ENCODE data around the gene SRSF6. TPM values are rescaled to one million over a fixed set of nuclear protein-coding genes. Genes with fewer than 3 reads are reported as not detected.
A peak's percentile ranks its signal among the peaks of the same experiment; 100 is the strongest.
"Not testable (repeated sequence)": the region's sequence is repeated elsewhere in the genome, so short reads cannot be mapped to it uniquely, and the experiment has no call there.

The SRSF6 gene
- total and polyA plus RNA-seq, 9 donors: 72.5 to 181 (median 150) TPM

- Histone ChIP-seq H3K9me3 (replicated peaks; ENCODE audit: control insufficient read depth, low read depth, low read length) (no peaks in the 10 kb centered on the region), H3K36me3 (ENCODE audit: control insufficient read depth, insufficient read depth, low read length) (no peaks in the 10 kb centered on the region), H3K4me3 (ENCODE audit: low read length) (no peak overlapping the region), H3K27me3 (ENCODE audit: control insufficient read depth, insufficient read depth, low read length) (peaks cover 2% of the 10 kb centered on the region), H3K4me1 (ENCODE audit: control insufficient read depth, insufficient read depth, low read length) (no peaks in the 10 kb centered on the region), H3K27ac (ENCODE audit: low read length) (no peak overlapping the region)
- DNase-seq: no peak
- WGBS (ENCODE audit: insufficient coverage): 67% methylated on average over 5 of the region's 6 CpGs
Observed at GRCh38 chr20:43446361-43446879, 11.3 kb upstream of the SRSF6 start.

DNA sequence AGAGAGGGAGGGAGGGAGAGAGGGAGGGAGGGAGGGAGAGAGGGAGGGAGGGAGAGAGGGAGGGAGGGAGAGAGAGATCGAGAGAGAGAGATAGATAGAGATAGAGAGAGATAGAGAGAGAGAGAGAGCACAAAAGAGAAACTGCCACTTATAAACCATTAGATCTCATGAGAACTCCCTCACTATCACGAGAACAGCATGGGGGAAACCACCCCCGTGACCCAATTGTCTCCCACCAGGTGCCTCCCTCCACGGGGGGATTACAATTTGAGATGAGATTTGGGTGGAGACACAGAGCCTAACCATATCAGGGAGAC is 9.3 kb upstream of the SRSF6 start:
- H3K4me3 ChIP-seq (ENCODE audit: low read length); H3K27ac ChIP-seq (ENCODE audit: low read length); H3K4me1 ChIP-seq (ENCODE audit: control insufficient read depth, insufficient read depth, low read length); H3K36me3 ChIP-seq (ENCODE audit: control insufficient read depth, insufficient read depth, low read length); H3K9me3 ChIP-seq (replicated peaks; ENCODE audit: control insufficient read depth, low read depth, low read length); H3K27me3 ChIP-seq (ENCODE audit: control insufficient read depth, insufficient read depth, low read length); DNase-seq: not testable (repeated sequence)
- no CpG with 5 or more reads among the region's 4 CpGs for WGBS (ENCODE audit: insufficient coverage)

DNA sequence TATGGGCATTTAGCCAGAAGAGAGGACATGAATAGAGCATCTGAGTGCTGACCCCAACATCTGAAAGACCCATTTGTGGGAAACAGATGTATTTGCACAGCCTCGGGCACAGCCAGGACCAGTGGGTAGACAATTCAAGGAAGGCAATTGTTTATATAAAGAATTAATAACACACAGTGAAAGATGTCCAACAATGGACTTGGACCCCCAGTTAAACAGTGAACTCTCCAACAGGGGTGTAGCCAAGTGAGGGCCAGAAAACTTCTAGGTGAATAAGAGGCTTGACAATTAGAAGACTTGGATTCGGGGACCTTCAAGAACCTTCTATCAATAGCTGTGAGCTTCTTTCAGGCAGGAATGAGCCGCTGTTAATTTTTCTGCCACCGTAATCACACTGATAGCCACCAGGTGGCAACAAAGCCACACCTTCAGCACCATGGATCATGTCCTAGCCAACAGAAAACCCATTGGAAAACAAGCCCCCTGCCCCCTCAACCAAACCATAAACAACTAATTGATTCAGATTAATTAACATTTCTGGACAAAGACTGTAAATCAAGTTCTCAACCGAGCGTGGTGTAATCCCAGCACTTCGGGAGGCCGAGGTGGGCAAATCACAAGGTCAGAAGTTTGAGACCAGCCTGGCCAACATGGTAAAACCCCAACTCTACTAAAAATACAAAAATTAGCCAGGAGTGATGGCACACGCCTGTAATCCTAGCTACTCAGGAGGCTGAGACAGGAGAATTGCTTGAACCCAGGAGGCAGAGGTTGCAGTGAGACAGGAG is 8.8 kb upstream of the SRSF6 start:
- no peaks in the 10 kb centered on the region for H3K4me1 ChIP-seq (ENCODE audit: control insufficient read depth, insufficient read depth, low read length)
- no peaks in the 10 kb centered on the region for H3K36me3 ChIP-seq (ENCODE audit: control insufficient read depth, insufficient read depth, low read length)
- H3K27ac ChIP-seq (ENCODE audit: low read length): no peak overlapping the region
- no peaks in the 10 kb centered on the region for H3K9me3 ChIP-seq (replicated peaks; ENCODE audit: control insufficient read depth, low read depth, low read length)
- DNase-seq: peak; percentile 46
- 19% methylated on average over 8 of the region's 9 CpGs for WGBS (ENCODE audit: insufficient coverage)
- no peaks in the 10 kb centered on the region for H3K27me3 ChIP-seq (ENCODE audit: control insufficient read depth, insufficient read depth, low read length)
- H3K4me3 ChIP-seq (ENCODE audit: low read length): no peak overlapping the region

- 57% methylated on average over 6 of the region's 14 CpGs for WGBS (ENCODE audit: insufficient coverage)
- Histone ChIP-seq H3K36me3 (ENCODE audit: control insufficient read depth, insufficient read depth, low read length) (no peaks in the 10 kb centered on the region), H3K27me3 (ENCODE audit: control insufficient read depth, insufficient read depth, low read length) (no peaks in the 10 kb centered on the region), H3K9me3 (replicated peaks; ENCODE audit: control insufficient read depth, low read depth, low read length) (no peaks in the 10 kb centered on the region), H3K4me1 (ENCODE audit: control insufficient read depth, insufficient read depth, low read length) (no peaks in the 10 kb centered on the region), H3K27ac (ENCODE audit: low read length) (no peak overlapping the region), H3K4me3 (ENCODE audit: low read length) (no peak overlapping the region)
- no peak for DNase-seq
Observed at GRCh38 chr20:43450841-43451799, 6.6 kb upstream of the SRSF6 start.

GRCh38 chr20:43452404-43453126 is 5.1 kb upstream of the SRSF6 start:
- Histone ChIP-seq H3K27ac (ENCODE audit: low read length) (no peak overlapping the region), H3K9me3 (replicated peaks; ENCODE audit: control insufficient read depth, low read depth, low read length) (no peaks in the 10 kb centered on the region), H3K27me3 (ENCODE audit: control insufficient read depth, insufficient read depth, low read length) (no peaks in the 10 kb centered on the region), H3K4me1 (ENCODE audit: control insufficient read depth, insufficient read depth, low read length) (peaks cover 6% of the 10 kb centered on the region), H3K4me3 (ENCODE audit: low read length) (no peak overlapping the region), H3K36me3 (ENCODE audit: control insufficient read depth, insufficient read depth, low read length) (no peaks in the 10 kb centered on the region)
- no peak for DNase-seq
- 87% methylated on average over 11 of the region's 15 CpGs for WGBS (ENCODE audit: insufficient coverage)

DNA sequence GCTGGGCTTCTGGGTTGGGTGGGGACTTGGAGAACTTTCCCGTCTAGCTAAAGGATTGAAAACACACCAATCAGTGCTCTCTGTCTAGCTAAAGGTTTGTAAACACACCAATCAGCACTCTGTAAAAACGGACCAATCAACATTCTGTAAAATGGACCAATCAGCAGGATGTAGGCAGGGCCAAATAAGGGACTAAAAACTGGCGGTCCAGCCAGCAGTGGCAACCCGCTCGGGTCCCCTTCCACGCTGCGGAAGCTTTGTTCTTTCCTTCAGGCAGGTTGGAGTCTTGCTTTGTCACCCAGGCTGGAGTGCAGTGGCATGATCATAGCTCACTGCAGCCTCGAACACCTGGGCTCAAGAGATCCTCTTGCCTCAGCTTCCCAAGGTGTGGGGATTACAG is 1.4 kb upstream of the SRSF6 start:
- peaks cover 17% of the 10 kb centered on the region for H3K36me3 ChIP-seq (ENCODE audit: control insufficient read depth, insufficient read depth, low read length)
- H3K27ac ChIP-seq (ENCODE audit: low read length); H3K4me1 ChIP-seq (ENCODE audit: control insufficient read depth, insufficient read depth, low read length); H3K27me3 ChIP-seq (ENCODE audit: control insufficient read depth, insufficient read depth, low read length); H3K4me3 ChIP-seq (ENCODE audit: low read length); H3K9me3 ChIP-seq (replicated peaks; ENCODE audit: control insufficient read depth, low read depth, low read length); DNase-seq: not testable (repeated sequence)
- 88% methylated on average over 7 of the region's 8 CpGs for WGBS (ENCODE audit: insufficient coverage)

GRCh38 chr20:43456809-43457639 is 672 bp upstream of the SRSF6 start:
- Histone ChIP-seq H3K27me3 (ENCODE audit: control insufficient read depth, insufficient read depth, low read length) (no peaks in the 10 kb centered on the region), H3K9me3 (replicated peaks; ENCODE audit: control insufficient read depth, low read depth, low read length) (no peaks in the 10 kb centered on the region), H3K36me3 (ENCODE audit: control insufficient read depth, insufficient read depth, low read length) (peaks cover 17% of the 10 kb centered on the region), H3K27ac (ENCODE audit: low read length) (peak overlapping the region; percentile 99), H3K4me3 (ENCODE audit: low read length) (peak overlapping the region; percentile 98), H3K4me1 (ENCODE audit: control insufficient read depth, insufficient read depth, low read length) (peaks cover 9% of the 10 kb centered on the region)
- DNase-seq: peak; percentile 98
- WGBS (ENCODE audit: insufficient coverage): under 1% methylated on average over 51 of the region's 53 CpGs

- Histone ChIP-seq H3K4me1 (ENCODE audit: control insufficient read depth, insufficient read depth, low read length) (peaks cover 9% of the 10 kb centered on the region), H3K27me3 (ENCODE audit: control insufficient read depth, insufficient read depth, low read length) (no peaks in the 10 kb centered on the region), H3K9me3 (replicated peaks; ENCODE audit: control insufficient read depth, low read depth, low read length) (no peaks in the 10 kb centered on the region), H3K27ac (ENCODE audit: low read length) (peak overlapping the region; percentile 99), H3K4me3 (ENCODE audit: low read length) (peak overlapping the region; percentile 98), H3K36me3 (ENCODE audit: control insufficient read depth, insufficient read depth, low read length) (peaks cover 27% of the 10 kb centered on the region)
- WGBS (ENCODE audit: insufficient coverage): 0% methylated on average over 15 of the region's 41 CpGs
- DNase-seq: peak; percentile 52
Observed at GRCh38 chr20:43458422-43458924, 777 bp downstream of the SRSF6 start.

Data from muscle of leg (tissue), 11 donors.